Left colon (tissue), 2 donors: ENCODE data around the gene PGR. TPM values are rescaled to one million over a fixed set of nuclear protein-coding genes. Genes with fewer than 3 reads are reported as not detected.
"Not testable (repeated sequence)": the region's sequence is repeated elsewhere in the genome, so short reads cannot be mapped to it uniquely, and the experiment has no call there.

Experiments
- ATAC-seq: fragments of 200-7000 bp; cut with Tn5 transposase; one replicate; pipeline ENCODE4 v1.9.1; 2020; ENCODE audit warnings: mild to moderate bottlenecking, moderate library complexity
- DNase-seq, 2 donors: peaks; one replicate each; pipeline ENCODE4 v3.0.0-alpha.2; 2020
- intact Hi-C, 2 donors: fragments of 100-400 bp; cut with DNase I in 1 of 2; cut with micrococcal nuclease in 1 of 2; formaldehyde crosslinking; loops; one replicate each; pipeline versions ENCODE4 v1.11.2 to v1.14.0; 2022; cut with DNase I, micrococcal nuclease
- total RNA-seq, 2 donors: library from RNA; stranded (reverse); fragmentation: NEBNext Ultra II Directional; extraction: Animal tissue kit (Norgen Biotek cat#: 25700); gene quantifications; one replicate each; pipeline ENCODE4 v1.2.1, GENCODE V29; 2021
- donor health status: DM: no; HTN: no; CAD: no.
- donor health status: DM: yes; HTN: yes; CAD: no.

Gene PGR
- total RNA-seq, 2 donors from 2014 or later, result 0.31 to 0.87 TPM

GRCh38 chr11:101022256-101022655 is 107.4 kb downstream of the PGR start:
- no peak for DNase-seq
- ATAC-seq, result no peak
- intact Hi-C loops, result no loop called here

GRCh38 chr11:101019870-101020269 is 109.7 kb downstream of the PGR start:
- intact Hi-C loops, result no loop called here
- no peak for DNase-seq
- no peak for ATAC-seq

GRCh38 chr11:101014600-101015285 is 114.9 kb downstream of the PGR start:
- ATAC-seq, result no peak
- DNase-seq, result no peak
- intact Hi-C loops, result no loop called here

GRCh38 chr11:101013702-101014101 is 115.9 kb downstream of the PGR start:
- ATAC-seq, intact Hi-C loops, DNase-seq: not testable (repeated sequence)

- intact Hi-C loops, result no loop called here
- ATAC-seq (no peak), DNase-seq (no peak)
These were observed 117.7 kb downstream of the PGR start for GRCh38 chr11:101011881-101012280.

- no peak for DNase-seq
- ATAC-seq, result no peak
- intact Hi-C loops, result no loop called here
These were observed 118.7 kb downstream of the PGR start for GRCh38 chr11:101010899-101011298.

GRCh38 chr11:101009690-101010055 is 119.9 kb downstream of the PGR start:
- no peak for ATAC-seq
- DNase-seq, result no peak
- intact Hi-C loops, result no loop called here

GRCh38 chr11:101008961-101009689 is 120.5 kb downstream of the PGR start:
- ATAC-seq (no peak), DNase-seq (no peak)
- intact Hi-C loops, result no loop called here

- DNase-seq, result no peak
- intact Hi-C loops, result no loop called here
- ATAC-seq, result no peak
These were observed 126.1 kb downstream of the PGR start for GRCh38 chr11:101003468-101003867.

- ATAC-seq (no peak), DNase-seq (no peak)
- intact Hi-C loops, result no loop called here
These were observed 129.9 kb downstream of the PGR start for GRCh38 chr11:100999756-101000155.

GRCh38 chr11:100994966-100995365 is 134.6 kb downstream of the PGR start:
- ATAC-seq (no peak), DNase-seq (no peak)
- intact Hi-C loops, result no loop called here

- ATAC-seq (no peak), DNase-seq (no peak)
- intact Hi-C loops, result no loop called here
These were observed 138.1 kb downstream of the PGR start for GRCh38 chr11:100991541-100991940.

GRCh38 chr11:100990931-100991330 is 138.7 kb downstream of the PGR start:
- DNase-seq, result no peak
- no peak for ATAC-seq
- intact Hi-C loops, result no loop called here

GRCh38 chr11:100984668-100985067 is 144.9 kb downstream of the PGR start:
- DNase-seq (no peak), ATAC-seq (no peak)
- intact Hi-C loops, result no loop called here

- DNase-seq (no peak), ATAC-seq (no peak)
- intact Hi-C loops, result no loop called here
These were observed 148.3 kb downstream of the PGR start for GRCh38 chr11:100981196-100981824.

- no peak for DNase-seq
- ATAC-seq, result no peak
- intact Hi-C loops, result no loop called here
These were observed 149.5 kb downstream of the PGR start for GRCh38 chr11:100980156-100980555.
